HG02852 (cell line): ENCODE data around the gene FAM76B.

ENCODE experiments used
- ATAC-seq: cut with Tn5 transposase; IDR thresholded peaks from one replicate; pipeline ENCODE4 v1.9.1; 2021; ENCODE audit warnings: mild to moderate bottlenecking, moderate library complexity; ENCODE audit not compliant: unreplicated experiment

FAM76B gene

DNA sequence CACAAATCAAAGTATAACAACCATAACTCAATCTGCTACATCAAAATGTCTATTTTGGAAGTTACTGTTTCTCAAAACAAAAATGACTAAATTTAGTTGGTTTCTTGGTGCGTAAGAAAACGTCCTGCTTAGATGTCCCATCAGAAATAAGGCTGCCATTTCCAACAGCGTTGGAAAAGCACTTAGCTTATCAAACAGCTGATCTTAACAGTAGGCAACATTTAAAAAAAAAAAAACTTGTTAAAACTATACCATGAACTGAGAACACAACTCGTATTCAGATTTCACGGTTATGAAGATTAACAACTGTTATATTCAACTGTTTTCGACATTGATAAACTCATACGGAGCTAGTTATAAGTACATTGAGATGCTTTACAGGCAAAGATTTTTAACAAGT, 3.1 kb upstream of the FAM76B start:
- ATAC-seq = no peak

DNA sequence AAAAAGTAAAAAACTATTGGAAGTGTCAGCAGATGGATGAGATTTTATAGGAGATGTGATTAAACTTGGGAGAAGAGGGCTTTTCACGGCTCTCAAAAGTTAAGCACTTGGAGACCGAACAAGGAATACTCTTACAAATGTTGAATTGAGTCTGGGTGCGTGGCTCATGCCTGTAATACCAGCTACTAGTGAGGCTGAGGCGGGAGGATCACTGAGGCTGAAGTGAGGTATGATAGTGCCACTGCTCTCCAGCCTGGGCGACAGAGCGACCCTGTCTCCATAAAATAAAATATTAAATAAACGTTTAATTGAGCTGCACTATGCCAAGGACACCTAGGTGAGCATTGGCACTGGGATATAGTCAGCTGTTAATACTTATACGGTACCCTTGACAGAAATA, 2.6 kb upstream of the FAM76B start:
- no peak for ATAC-seq

DNA sequence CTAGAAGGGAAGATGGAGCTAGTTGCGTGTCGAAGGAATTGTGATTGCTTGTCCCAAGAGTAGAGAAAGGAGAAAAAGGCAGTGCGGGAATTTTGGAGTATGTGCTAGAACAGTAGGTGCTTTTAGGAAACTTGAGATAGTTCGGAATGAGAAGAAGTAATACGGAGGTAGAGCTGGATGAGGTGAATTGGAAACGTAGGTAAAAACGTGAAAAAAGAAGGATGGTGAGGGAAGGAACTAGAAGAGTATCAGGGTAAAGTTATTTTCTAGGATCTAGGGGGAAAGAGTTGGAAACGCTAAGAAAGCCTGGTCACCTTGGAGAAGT, 2.1 kb upstream of the FAM76B start:
- ATAC-seq = no peak

DNA sequence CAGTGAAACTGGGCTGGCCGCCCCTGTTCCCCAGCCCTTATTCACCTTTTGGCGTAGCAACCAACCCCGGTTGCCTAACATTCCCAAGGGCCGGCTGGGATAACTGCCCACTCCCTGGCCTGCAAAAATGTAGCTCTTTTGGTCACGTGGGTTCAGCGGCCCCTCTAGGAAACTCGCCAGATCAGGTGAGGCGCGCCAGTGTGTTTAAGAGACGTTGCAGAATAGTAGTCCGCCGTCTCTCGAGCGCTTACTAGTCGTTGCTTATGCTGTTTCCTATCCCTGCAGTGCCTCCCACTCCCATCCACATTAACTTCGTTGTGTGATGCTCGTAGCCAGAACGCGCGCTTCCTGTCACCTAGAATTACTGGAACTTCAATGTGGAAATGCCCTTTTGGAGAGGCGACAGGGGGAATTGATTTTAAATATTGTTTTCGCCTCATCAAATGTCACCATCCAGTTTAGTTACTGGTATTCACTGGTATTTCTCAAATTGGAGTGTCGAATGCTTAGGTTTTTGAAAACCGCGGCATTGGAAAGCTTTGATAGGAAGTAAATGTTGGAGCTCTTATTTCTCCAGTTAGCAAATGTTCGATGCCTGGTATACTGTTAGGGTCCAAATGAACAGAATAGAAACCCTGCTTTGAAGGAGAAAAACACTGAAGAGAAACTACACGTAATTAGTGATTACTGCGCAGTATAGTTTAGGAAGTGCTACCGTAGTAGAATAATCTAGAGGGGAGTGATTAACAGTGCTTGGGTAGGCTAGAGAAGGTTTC, 1.5 kb upstream of the FAM76B start:
- ATAC-seq = peak; percentile 7

DNA sequence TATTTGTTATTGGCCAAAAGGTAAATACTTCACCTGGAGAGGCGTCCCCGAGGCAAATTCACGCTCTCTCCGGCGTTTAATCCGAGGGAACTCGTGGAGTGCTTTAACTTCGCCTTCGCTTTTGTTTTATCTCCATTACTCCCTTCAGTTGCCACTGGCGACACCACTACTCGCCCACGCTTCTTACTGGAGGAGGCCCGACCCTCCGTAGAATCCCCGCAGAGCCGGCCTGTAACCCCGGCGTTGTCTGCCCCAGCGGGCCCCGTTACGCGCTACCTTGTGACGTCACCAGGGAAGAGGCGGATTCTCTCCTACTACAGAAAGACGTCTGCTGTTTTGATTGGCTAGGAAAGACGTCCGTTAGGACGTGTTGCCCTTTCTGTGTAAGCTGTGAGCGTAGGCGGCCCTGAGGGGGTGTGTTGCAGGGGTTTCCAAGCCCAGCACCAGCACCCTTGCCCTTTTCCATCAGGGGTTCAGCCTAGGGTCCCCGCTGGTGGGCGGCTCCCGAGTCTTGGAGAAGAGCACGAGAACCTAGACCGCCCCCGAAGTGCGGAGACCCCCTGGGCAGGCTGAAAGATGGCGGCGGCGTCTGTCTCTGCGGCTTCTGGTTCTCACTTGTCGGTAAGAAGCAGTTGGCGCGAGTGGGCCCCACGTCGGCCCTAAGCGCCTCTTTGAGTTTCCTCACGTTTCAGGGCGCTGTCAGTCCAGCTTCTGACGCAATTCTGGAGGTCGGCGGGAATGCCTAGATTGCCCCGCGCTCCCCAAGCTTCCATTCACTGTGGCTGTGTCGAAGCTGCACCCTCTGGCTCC, 746 bp upstream of the FAM76B start, which contains the start of gene CEP57:
Gene CEP57 (plus strand): TSS at position 376 of the 810 bp plus-strand sequence. CDS start 201 bp downstream, at position 577.
- ATAC-seq = peak; percentile 69

DNA sequence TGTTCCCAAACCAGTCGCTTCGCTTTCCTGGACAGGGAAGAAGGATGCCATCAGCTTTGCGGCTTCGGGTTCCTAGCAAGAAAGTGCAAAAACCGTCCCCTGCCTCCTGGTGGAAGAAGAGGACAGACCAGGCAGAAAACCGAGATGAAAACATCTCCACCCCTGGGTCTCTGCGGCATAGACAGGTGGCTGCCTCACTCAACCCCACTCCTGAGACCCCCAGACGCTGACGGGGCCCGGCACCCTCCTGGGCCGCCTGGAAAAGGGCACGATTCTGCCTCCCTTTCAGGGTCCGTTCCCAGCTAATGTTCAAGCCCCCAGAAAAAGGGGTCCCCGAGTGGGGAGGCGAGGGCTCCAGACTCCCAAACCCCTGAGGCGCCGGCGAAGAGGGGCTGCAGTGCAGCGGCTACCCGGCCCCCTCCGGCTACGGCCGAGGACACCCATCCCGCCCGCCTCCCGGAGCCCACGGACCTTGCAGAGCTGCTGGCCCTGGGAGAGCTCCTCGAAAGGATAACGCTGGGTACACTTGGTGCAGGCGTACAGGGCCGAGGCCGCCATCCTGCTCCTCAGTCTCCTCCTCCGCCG, 569 bp downstream of the FAM76B start:
- no peak for ATAC-seq

DNA sequence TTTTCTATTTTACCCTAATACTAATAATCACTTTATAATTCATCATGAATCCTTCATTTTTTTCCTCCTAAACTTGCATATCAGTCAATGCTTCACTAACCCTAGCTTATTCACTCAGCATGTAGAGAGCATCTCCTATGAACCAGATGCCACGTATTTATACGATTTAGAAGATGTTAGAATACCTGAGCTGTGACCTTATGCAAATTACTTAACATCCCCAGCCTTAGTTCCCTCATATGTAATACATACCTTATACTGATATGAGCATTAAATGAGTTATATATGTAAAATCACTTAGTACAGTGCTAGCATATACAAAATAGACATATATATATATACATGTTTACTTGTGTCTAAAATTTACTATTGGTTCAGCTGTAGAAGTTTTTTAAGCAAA, 9.0 kb downstream of the FAM76B start:
- ATAC-seq = peak; percentile 34

DNA sequence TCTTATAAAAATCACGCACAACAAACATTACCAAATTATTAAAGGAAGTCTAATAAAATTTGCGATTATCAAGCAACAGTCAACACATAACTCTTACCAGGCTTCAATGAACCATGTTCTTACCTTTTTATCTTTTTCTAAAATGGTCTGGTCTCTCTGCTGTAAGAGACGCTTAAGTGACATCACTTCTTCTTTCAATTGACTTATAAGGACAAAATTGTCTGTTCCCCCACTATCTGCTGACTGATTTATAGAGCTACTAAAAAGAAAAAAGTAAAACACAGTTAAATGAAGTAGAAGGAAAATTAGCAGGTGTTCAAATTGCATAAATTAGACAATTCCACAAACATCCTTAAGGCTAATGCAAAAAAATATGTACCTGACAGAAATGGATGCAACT, 10.9 kb downstream of the FAM76B start:
- peak; percentile 71 for ATAC-seq

DNA sequence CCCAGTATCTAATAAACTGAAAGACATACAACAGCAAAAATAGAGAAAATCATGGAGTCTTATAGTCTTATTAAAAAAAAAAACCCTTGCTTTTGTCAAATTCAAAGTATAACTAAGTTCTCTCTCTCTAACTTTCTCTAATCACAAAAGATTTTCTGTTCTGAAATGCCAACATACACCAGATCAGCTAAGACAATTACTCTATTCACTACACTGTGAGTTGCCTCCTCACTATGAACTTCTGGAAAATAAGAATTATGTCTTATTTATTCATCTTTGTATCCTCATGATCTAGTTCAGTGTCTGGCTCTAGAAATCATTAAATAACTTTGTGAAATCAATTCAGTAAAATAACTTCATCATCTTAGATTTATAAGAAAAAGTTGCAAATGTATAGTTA, 12.7 kb downstream of the FAM76B start:
- no peak for ATAC-seq

DNA sequence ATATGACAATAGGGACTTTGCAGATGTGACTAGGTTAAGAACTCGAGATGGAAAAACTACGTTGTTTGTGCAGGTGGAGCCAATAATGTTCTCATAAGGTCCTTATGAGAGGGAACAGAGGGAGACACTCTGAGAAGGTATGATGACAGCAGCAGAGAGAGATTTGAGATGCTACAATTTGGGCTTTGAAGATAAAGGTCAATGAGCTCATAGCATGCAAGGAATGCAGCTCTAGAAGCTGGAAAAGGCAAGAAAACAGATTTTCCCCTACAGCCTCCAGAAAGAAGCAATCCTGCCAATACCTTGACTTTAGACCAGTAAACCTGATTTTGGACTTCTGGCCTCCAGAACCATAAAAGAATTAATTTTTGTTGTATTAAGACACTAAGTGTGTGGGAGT, 21.1 kb downstream of the FAM76B start:
- ATAC-seq = no peak

DNA sequence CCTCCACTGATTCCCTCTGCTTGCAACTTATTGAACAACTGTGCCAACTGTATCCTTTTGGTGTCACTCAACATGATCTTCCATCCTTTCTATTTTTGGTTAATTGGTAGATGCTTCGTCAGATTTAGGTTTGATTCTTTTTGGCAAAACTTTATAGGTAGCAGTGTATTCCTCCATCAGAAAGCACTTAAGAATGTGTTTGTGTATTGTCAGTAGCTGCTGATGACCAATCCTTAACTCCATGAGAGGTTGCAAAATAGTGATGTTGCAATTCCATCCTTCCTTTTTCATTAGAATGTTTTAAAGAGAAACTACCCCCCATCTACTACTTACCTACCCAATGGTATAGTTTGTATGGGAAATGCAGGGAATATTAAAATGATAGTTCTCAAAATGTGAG, 22.1 kb downstream of the FAM76B start:
- no peak for ATAC-seq

DNA sequence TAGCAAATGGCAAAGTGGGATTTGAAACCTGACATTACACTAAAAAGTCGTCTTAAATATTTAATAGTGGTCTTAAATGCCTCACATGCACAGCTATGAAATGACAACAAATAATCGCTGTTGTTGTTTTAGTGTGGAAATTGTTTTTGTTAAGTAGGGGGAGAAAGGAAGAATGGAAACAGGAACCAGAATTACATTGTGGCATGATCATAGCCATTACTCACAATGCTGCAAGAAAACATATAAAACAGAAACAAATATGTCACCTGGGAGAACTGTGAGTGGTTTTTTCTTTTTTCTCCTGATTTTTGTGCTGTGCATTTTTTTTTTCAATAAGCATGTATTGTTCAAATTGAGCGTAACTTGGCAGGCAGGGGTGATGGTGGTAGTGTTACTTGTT, 22.9 kb downstream of the FAM76B start:
- no peak for ATAC-seq

DNA sequence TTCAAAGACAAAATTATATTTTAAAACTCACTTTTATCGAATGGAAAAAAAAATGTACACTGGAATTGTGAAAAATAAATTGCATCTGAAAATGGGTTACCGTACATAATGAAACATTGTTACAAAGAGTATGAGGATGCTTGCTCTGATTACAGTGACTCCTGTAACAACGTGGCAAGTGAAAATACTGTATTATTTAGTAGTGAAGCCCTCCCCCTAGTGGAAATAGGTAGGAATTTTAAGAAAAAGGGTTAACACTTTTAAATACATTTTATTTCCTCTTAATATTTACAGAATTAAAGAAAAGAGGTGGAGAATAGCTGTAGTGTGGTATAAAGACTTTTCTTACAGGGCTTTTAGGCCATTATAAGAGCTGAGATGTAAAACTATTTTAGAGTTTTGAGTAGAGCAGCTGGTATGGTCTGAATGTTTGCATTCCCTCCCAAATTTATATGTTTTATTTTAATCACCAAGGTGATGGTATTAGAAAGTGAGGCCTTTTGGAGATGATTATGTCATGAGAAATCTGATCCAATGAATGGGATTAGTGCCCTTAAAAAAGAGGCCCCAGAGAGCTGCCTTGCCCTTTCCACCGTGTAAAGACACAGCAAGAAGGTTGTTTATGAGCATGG, 25.2 kb downstream of the FAM76B start:
- no peak for ATAC-seq

DNA sequence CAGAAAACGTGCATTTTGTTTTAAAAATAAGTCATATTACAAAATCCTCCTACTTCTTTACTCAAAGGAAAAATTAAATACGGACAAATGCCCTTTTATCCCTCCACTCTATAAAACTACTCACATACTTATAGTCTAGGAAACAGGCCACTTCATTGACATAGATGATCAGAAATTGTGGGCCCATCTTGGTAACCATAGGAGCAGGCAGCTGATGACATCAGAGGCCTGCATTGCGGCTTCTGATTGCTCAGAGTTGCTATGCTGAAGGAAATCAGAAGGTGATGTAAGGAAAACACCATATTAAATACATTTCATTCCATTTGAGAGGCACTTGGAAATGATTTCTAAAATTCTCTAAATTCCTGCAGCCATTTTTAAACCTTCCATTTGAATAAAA, 27.0 kb downstream of the FAM76B start:
- no peak for ATAC-seq

DNA sequence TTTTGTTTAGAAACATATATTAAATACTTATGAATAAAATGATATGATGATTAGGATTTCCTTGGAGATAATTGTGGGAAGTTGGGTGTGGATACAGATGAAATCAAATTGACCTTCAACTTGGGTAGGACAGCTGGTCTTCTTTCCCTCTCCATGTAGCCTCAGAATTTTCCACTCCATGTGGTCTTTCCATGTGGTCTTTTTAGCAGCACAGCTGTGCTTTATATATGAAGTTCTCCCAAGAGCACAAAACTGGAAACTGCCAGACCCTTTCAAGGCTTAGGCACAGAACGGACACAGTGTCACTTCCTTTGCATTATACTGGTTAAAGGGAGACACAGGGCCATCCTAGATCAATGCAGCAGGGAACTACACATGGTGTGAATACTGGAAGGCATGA, 28.6 kb downstream of the FAM76B start:
- ATAC-seq = no peak

DNA sequence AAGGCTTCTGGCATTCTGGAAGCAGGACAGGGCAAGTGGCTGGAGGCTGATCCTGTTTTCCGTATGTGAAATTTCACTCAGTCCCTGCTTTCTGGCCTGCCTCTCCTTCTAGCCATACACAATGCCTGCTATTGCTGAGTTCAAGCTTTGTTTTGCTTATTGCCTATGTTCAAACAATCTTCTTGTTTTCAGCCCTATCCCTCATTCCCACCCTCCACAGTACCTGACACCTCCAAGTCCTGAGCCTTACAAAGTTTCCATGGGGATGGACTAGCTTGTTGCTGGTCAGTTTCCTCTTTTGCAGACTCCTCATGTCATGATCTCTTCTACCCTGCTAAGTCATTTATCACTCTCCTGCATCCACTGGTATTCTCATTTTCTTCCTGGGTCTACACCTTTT, 38.1 kb downstream of the FAM76B start:
- no peak for ATAC-seq

DNA sequence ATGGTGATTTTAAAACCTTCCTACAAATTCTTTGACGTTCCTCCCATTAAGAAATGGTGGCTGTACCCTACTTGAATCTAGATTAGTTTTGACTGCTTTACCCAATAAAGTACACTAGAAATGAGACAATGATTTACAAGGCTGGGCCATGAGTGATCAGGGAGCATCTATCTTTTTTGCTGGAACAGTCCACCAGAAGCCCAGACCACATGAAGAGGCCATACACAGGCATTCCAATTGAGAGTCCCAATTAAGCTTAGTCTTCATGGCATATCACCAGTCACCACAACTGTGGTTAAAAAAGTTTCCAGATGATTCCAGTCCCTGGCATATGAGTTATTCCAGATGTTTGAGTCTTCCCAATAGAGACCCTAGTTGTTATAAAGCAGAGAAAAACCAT, 39.5 kb downstream of the FAM76B start:
- ATAC-seq = no peak

DNA sequence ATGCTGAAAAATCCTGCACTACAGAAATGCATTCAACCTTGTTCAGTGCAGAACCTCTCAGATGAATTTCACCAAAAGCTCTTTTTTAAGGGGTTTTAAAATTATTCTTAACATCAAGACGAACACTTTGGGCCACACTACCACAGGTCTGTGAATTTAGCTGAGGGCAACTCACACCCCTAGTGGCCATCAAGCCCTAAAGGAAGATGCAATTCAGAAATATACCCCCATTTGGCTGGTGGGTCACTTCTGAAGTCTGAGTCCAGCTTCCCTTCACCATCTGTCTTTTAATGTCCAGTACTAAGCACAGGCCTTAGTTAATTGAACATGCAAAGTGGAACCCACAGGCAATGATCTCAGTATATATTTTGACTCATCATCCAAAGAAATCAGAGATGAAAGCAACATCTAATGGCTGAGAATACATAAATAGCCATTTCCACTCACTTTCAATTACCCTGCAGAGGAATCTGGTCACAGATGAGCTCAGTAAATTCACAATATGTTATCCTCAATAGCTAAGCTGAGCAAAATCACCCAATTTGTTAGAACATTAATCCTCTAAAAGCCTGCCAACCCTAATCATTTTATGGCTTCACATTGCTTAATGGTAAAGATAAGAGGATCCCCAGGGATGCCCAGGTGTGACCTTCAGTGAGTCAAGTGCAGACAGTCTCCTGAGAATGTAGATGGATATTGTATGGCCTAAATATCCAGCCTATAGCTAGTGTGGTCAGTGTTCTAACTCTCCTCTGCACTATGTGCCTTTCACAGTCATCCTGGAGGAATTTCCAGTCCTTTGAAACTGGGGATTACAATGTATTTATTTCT, 50.3 kb downstream of the FAM76B start:
- ATAC-seq = no peak

DNA sequence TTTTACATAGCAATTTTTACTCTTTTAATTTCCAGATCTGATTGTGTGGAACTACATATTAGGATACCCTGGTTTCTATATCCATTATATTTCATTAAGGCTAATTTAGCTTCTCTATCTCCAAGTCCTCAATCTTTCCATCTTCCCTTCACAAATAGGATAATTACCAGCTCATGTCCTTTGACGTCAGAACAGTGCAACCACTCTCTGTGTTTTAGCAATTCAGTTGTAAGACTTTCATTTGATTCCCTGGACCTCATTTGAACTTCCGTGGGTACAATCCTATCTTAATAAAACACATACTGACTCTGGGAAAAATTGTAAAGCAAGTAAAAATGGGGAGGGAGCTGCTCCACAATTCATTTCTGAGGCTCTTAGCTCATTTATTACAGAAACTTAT, 52.8 kb downstream of the FAM76B start:
- ATAC-seq = no peak

DNA sequence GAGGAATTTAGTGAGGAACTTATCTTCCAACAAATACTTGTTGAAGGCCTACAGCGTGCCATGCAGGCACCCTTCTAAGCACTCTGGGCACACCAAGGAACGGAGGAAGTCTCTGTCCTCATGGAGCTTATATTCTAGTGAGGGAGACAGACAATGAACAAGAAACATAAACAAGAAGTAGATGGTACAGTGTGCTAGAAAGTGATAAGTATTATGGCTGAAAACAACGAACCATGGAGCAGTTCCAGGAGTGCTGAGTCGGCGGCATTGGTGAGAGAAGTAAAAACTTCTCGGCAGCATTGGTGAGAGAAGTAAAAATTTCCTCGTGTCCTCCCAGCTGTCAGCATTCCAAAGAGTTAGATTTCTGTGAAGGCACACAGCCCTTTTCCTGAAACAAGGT, 53.2 kb downstream of the FAM76B start:
- no peak for ATAC-seq
